AG09319 (cell line): ENCODE measurements around the gene OTOG.

Experiments used
- DNase-seq: peaks from one replicate; pipeline ENCODE4 v3.0.0-alpha.2; 2010; ENCODE audit warnings: low read depth; ENCODE audit errors: extremely low read depth
- TF ChIP-seq, protein P1 (sequence below): IDR thresholded peaks from 2 replicates; pipeline ENCODE4 v1.5.1; 2011; ENCODE audit warnings: low read depth, mild to moderate bottlenecking, inconsistent platforms, low read length, moderate library complexity

Gene OTOG

DNA sequence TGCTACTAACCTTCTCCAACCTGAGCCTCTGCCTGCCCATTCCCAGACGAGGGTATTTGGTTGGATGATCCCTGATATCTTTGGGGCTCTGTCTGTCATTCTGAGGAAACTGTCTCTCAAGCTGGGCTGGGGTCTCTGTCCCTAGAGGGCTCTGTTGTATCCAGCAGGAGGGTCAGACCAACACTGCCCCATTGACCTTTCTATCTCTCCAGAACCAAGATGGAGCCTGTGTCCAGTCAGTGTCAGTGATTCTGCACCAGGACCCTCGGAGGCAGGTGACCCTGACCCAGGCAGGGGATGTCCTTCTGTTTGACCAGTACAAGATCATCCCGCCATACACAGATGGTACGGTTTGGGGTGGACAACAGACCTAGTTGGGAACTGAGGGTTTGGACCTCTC, 21.9 kb downstream of the OTOG start:
- TF ChIP-seq, protein P1, sequence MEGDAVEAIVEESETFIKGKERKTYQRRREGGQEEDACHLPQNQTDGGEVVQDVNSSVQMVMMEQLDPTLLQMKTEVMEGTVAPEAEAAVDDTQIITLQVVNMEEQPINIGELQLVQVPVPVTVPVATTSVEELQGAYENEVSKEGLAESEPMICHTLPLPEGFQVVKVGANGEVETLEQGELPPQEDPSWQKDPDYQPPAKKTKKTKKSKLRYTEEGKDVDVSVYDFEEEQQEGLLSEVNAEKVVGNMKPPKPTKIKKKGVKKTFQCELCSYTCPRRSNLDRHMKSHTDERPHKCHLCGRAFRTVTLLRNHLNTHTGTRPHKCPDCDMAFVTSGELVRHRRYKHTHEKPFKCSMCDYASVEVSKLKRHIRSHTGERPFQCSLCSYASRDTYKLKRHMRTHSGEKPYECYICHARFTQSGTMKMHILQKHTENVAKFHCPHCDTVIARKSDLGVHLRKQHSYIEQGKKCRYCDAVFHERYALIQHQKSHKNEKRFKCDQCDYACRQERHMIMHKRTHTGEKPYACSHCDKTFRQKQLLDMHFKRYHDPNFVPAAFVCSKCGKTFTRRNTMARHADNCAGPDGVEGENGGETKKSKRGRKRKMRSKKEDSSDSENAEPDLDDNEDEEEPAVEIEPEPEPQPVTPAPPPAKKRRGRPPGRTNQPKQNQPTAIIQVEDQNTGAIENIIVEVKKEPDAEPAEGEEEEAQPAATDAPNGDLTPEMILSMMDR: no peak
- DNase-seq: no peak

DNA sequence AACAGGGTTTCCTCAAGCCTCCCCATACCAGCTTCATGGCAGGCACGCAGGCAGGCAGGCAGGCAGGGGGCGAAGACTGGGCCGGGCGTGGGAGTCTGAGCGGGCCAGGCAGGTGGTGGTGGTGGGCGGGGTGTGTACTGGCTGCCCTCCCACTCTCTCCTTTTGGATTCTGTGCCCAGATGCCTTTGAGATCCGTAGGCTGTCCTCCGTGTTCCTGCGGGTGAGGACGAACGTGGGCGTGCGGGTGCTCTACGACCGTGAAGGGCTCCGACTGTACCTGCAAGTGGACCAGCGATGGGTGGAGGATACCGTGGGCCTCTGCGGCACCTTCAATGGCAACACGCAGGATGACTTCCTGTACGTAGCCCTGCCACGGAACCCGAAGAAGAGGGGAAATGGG, 23.0 kb downstream of the OTOG start:
- DNase-seq: no peak
- TF ChIP-seq, protein P1: no peak

DNA sequence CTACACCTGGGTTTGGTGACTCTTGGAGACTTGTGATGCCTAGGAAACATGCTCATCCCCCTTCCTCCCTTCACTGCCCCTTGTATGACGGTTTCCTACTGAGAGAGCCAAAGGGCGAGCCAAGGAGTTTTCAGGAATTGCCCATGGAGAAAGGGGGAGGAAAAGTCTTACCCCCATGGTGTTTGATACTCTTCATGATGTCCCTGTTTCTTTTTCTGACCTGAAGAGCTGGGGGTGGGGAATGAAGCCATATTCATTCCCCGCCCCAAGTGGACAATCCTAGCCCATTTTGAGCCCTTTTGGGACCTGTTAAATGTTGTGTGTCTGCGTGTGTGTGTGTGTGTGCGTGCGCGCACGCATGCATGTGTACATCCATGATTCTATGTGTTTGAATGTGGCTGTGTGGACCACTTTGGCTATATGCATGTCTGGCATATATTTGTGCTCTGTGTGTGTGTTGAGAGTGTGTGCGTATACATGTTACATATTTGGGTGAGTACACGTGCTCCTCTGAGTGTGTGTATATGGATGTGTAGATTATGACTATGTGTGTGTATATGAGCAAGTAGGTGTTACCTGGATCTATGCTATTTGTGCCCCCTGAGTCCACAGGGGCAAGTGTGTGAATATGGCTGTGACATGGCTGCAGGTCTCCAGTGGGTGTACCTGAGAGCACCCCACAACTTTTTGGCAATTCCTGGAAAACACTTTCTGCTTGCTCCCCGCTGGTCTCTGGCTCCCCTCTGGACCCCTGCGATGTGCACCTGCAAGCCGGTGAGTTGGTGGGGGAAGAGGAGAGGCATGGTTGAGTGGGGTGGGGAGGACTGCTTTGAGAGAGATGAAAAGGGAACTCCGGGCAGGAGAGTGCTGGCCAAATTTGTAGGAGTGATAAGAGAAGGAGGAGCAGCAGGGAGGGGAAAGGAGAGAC, 24.6 kb downstream of the OTOG start:
- TF ChIP-seq, protein P1: no peak

DNA sequence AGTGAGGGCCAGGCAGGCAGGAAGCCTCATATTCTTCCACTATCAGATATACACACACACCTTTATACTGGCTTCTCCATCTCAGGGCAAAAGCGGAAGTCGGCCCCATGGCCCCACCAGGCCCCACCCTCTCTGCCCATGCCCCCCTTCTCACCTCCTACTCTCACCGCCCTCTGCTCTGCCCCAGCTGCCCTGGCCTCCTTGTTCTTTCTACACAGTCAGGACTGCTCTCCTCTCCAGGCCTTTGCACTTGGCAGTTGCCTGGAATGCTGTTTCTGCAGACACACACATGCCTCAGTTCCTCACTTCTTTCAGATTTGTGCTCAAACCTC, 25.3 kb downstream of the OTOG start:
- no peak for DNase-seq

More for the DNA sequence above, 24.6 kb downstream of the OTOG start:
- DNase-seq: no peak

DNA sequence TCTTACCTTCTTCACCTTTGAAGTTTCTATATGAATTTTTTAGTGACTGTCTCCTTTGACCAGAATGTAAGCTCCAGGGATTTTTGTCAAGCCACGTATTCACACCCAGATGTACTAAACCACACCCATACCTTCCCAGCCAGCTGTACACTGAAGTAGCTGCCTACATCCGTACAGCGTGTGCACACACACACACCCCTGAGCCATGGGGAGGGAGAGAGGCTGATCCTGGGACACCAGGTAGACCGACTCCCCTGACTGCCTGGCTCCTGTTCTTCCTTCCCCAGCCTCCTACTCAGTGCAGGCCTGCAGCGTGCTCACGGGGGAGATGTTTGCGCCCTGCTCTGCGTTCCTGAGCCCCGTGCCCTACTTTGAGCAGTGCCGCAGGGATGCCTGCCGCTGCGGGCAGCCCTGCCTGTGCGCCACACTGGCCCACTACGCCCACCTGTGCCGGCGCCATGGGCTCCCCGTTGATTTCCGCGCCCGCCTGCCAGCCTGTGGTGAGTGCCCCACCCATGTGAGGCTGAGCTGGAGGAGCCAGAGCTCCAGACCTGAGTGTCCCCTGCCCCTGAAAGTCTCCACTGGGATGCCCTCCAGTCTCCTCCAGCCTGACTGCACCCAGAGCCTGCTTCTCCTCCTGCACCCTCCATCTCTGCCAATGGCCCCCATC, 25.9 kb downstream of the OTOG start:
- no peak for DNase-seq
- TF ChIP-seq, protein P1: no peak

More for the DNA sequence above, 25.3 kb downstream of the OTOG start:
- TF ChIP-seq, protein P1: no peak

DNA sequence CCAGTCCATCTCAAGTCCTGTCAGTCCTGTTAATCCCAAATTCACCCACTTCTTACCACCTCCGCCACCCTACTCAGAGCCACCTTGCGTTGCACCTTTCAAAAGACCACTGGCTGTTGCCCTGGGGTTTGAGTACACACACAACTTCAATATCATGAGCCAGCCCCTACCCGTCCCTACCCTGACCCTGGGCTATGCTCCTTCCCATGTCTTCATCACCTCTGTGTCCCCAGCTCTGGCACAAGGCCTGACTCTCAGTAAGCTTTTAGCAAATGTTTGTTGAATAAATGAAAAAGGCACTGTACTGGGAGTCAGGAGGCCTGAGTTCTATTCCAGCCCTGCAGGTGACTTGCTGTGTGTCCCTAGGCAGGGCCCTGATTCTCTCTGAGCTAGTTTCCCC, 26.5 kb downstream of the OTOG start:
- TF ChIP-seq, protein P1: no peak
- no peak for DNase-seq
